NCI-H1436 treated with DMSO at 0.1 percent for 48 hours (cell line): Measurements from ENCODE around the gene MEX3B.
"Not testable (repeated sequence)": the region's sequence is repeated elsewhere in the genome, so short reads cannot be mapped to it uniquely, and the experiment has no call there.

ENCODE experiments used
- DNase-seq: peaks from one replicate; lab custom pipeline; 2025; lab: John Stamatoyannopoulos, UW

The MEX3B gene

DNA sequence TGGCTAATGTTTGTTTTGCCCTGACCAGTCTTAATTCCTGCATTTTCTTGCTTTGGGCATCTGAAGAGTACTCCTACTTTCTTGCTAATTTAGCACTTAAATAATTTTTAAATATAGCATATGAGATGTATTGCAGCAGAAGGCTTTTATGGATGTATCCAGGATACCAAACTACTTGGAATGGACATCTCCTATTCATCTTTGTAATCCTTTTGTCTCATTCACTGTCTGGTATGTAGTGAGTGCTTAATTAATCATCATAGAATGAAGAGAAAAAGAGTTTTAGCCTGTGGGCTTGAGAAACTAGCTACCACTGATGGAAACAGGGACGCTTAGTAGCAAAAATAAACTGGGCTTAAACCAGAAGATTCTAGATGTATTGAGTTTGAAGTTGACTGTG is 40.6 kb downstream of the MEX3B start:
- no peak for DNase-seq

GRCh38 chr15:82003916-82004315 is 41.9 kb downstream of the MEX3B start:
- no peak for DNase-seq

DNA sequence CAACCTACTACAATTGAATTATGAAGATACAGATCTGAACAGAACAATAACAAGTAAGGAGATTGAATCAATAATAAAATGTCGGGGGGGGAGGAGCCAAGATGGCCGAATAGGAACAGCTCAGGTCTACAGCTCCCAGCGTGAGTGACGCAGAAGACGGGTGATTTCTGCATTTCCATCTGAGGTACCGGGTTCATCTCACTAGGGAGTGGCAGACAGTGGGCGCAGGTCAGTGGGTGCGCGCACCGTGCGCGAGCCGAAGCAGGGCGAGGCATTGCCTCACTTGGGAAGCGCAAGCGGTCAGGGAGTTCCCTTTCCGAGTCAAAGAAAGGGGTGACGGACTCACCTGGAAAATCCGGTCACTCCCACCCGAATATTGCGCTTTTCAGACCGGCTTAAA is 50.7 kb downstream of the MEX3B start:
- DNase-seq = not testable (repeated sequence)

DNA sequence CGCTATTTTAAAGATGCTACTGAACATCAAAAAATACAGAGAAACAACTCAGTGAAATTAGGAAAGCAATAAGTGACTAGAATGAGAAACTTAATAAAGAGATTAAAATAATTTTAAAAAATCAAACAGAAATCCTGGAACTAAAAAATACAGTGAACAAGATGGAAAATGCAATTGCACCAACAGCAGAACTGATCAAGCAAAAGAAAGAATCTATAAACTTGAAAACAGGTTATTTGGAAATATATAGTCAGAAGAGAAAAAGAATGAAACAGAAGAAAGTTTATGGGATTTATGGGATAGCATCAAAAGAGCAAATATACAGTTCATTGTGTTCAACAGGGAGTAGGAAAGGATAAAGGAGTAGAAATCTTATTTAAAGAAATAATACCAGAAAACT is 53.3 kb downstream of the MEX3B start:
- no peak for DNase-seq
